Brain microvascular endothelial cell (primary cell): ENCODE results near the gene TOP1.
A peak's percentile ranks its signal among the peaks of the same experiment; 100 is the strongest.

Source experiments
- DNase-seq: peaks from one replicate; pipeline ENCODE4 v3.0.0-alpha.2; 2020
- H3K27ac ChIP-seq: fragments of 250-450 bp; sonication (Bioruptor Pico); 2 replicates; pipeline ENCODE4 v1.5.1; 2020; ENCODE audit warnings: mild to moderate bottlenecking, moderate library complexity
- H3K27me3 ChIP-seq: fragments of 250-450 bp; sonication (Bioruptor Pico); replicated peaks from 2 replicates; pipeline ENCODE4 v1.5.1; 2020; ENCODE audit warnings: mild to moderate bottlenecking
- H3K36me3 ChIP-seq: fragments of 250-450 bp; sonication (Bioruptor Pico); replicated peaks from 2 replicates; pipeline ENCODE4 v1.5.1; 2020; ENCODE audit warnings: mild to moderate bottlenecking
- H3K4me3 ChIP-seq: 2 replicates; pipeline ENCODE4 v1.5.1; 2011; ENCODE audit warnings: low read depth, mild to moderate bottlenecking, control low read depth, low read length, moderate library complexity
- CTCF ChIP-seq: IDR thresholded peaks from 2 replicates; pipeline ENCODE4 v1.5.1; 2011; ENCODE audit warnings: low read depth, mild to moderate bottlenecking, moderate library complexity, low read length, control low read depth, inconsistent platforms; ENCODE audit errors: missing control alignments
- in situ Hi-C: cut with HindIII; loops from 2 replicates; pipeline ENCODE4 v1.10.0; 2017; ENCODE audit warnings: low sequenced_read_pairs, low pct_ligation_motif_present

The TOP1 gene

GRCh38 chr20:41027872-41028358, 707 bp upstream of the TOP1 start:
- no peak for TF ChIP-seq CTCF
- Histone ChIP-seq H3K27me3 (no peaks in the 10 kb centered on the region), H3K27ac (peak overlapping the region; percentile 11), H3K4me3 (peak overlapping the region; percentile 44), H3K36me3 (no peaks in the 10 kb centered on the region)
- no peak for DNase-seq
- in situ Hi-C loops = no loop called here

- Histone ChIP-seq H3K27me3 (no peaks in the 10 kb centered on the region), H3K36me3 (no peaks in the 10 kb centered on the region), H3K27ac (peak overlapping the region; percentile 99), H3K4me3 (peak overlapping the region; percentile 90)
- in situ Hi-C loops = no loop called here
- DNase-seq = no peak
- no peak for TF ChIP-seq CTCF
Measured at GRCh38 chr20:41029150-41029901, 704 bp downstream of the TOP1 start.

GRCh38 chr20:41030061-41030460, 1.4 kb downstream of the TOP1 start:
- in situ Hi-C loops = no loop called here
- TF ChIP-seq CTCF = no peak
- Histone ChIP-seq H3K36me3 (no peaks in the 10 kb centered on the region), H3K27me3 (no peaks in the 10 kb centered on the region), H3K4me3 (peak overlapping the region; percentile 90), H3K27ac (peak overlapping the region; percentile 99)
- DNase-seq = no peak

- H3K36me3 ChIP-seq = no peaks in the 10 kb centered on the region
- no peak for DNase-seq
- peak overlapping the region; percentile 90 for H3K4me3 ChIP-seq
- no peak overlapping the region for H3K27ac ChIP-seq
- no peak for TF ChIP-seq CTCF
- in situ Hi-C loops = no loop called here
- no peaks in the 10 kb centered on the region for H3K27me3 ChIP-seq
Measured at GRCh38 chr20:41030531-41031242, 2.1 kb downstream of the TOP1 start.

- Histone ChIP-seq H3K27ac (no peak overlapping the region), H3K4me3 (peak overlapping the region; percentile 90), H3K27me3 (no peaks in the 10 kb centered on the region), H3K36me3 (no peaks in the 10 kb centered on the region)
- TF ChIP-seq CTCF = no peak
- DNase-seq = no peak
- in situ Hi-C loops = no loop called here
Measured at GRCh38 chr20:41031243-41031619, 2.6 kb downstream of the TOP1 start.

- no peak overlapping the region for H3K27ac ChIP-seq
- H3K36me3 ChIP-seq = no peaks in the 10 kb centered on the region
- peak overlapping the region; percentile 90 for H3K4me3 ChIP-seq
- no peak for TF ChIP-seq CTCF
- in situ Hi-C loops = no loop called here
- no peak for DNase-seq
- H3K27me3 ChIP-seq = no peaks in the 10 kb centered on the region
Measured at GRCh38 chr20:41032271-41032670, 3.6 kb downstream of the TOP1 start.
